Endothelial cell of umbilical vein (primary cell): Measurements from ENCODE around the gene ZSWIM7. TPM values are rescaled to one million over a fixed set of nuclear protein-coding genes. Genes with fewer than 3 reads are reported as not detected.
A peak's percentile ranks its signal among the peaks of the same experiment; 100 is the strongest.

Experiments used
- BruUV-seq: library from RNA; stranded (reverse); fragments of 400-500 nt; replicated peaks from 2 replicates; lab custom pipeline; 2021; lab: Mats Ljungman, UMichigan
- CTCF ChIA-PET: fragments of 300-600, 350-600 bp; sonication (Branson Sonifier 250); formaldehyde crosslinking; loops from one replicate; lab custom pipeline; 2021; ENCODE audit warnings: antibody characterized with exemption, inconsistent platforms; lab: Charles Lee
- POLR2A ChIA-PET: fragments of 300-600, 350-600 bp; sonication (Branson Sonifier 250); formaldehyde crosslinking; loops from one replicate; lab custom pipeline; 2021; ENCODE audit warnings: antibody characterized with exemption, inconsistent platforms; lab: Charles Lee
- DNase-seq: peaks from one replicate; pipeline ENCODE4 v3.0.0-alpha.2; 2011; ENCODE audit warnings: low read depth, low spot score
- FAIRE-seq: peaks from 2 replicates; lab custom pipeline; 2011; peaks lifted over from hg19 to GRCh38; lab: Jason Lieb, UNC
- H2AFZ ChIP-seq: 2 replicates; pipeline ENCODE4 v1.6.0; 2012; ENCODE audit warnings: low read depth, low read length, control low read depth, inconsistent platforms
- H3K27ac ChIP-seq: 2 replicates; pipeline ENCODE4 v1.5.1; 2011; ENCODE audit warnings: low read depth, mild to moderate bottlenecking, control low read depth, low read length, moderate library complexity; ENCODE audit not compliant: insufficient read depth
- H3K27me3 ChIP-seq, 2 experiments: 2 replicates each; pipeline versions ENCODE4 v1.6.0 to v1.6.1; 2011; ENCODE audit warnings: low read length in 2 of 2, mixed read lengths in 1 of 2; ENCODE audit not compliant: control insufficient read depth in 2 of 2, insufficient read depth in 2 of 2
- H3K36me3 ChIP-seq, 2 experiments: 2 replicates in 1 of 2; 3 replicates in 1 of 2; pipeline ENCODE4 v1.5.1; 2011; ENCODE audit warnings: low read length in 2 of 2, mild to moderate bottlenecking in 1 of 2, moderate library complexity in 1 of 2; ENCODE audit not compliant: control insufficient read depth in 2 of 2, insufficient read depth in 2 of 2; ENCODE audit errors: extremely low read depth in 1 of 2
- H3K4me1 ChIP-seq: 3 replicates; pipeline ENCODE4 v1.5.1; 2011; ENCODE audit warnings: mild to moderate bottlenecking, low read length; ENCODE audit not compliant: control insufficient read depth, insufficient read depth; ENCODE audit errors: extremely low read depth
- H3K4me2 ChIP-seq: 2 replicates; pipeline ENCODE4 v1.6.1; 2011; ENCODE audit warnings: low read length, control low read depth, mixed read lengths; ENCODE audit not compliant: insufficient read depth
- H3K4me3 ChIP-seq, 3 experiments: fragments of 200-600 bp in 1 of 3; sonication (generic), shearing (Covaris generic) in 1 of 3; replicated peaks in 1 of 3; 2 replicates each; pipeline ENCODE4 v1.5.1; 2011 to 2016; ENCODE audit warnings: control low read depth in 3 of 3, low read length in 3 of 3, mild to moderate bottlenecking in 2 of 3, inconsistent platforms in 1 of 3, low read depth in 1 of 3, moderate library complexity in 1 of 3; ENCODE audit not compliant: insufficient read depth in 1 of 3
- H3K79me2 ChIP-seq: 2 replicates; pipeline ENCODE4 v1.6.0; 2012; ENCODE audit warnings: low read length, inconsistent platforms; ENCODE audit not compliant: control insufficient read depth, insufficient read depth
- H3K9ac ChIP-seq: replicated peaks from 2 replicates; pipeline ENCODE3; 2011; ENCODE audit warnings: low read length, control low read depth; ENCODE audit not compliant: insufficient read depth; ENCODE audit errors: extremely low read depth
- H3K9me1 ChIP-seq: replicated peaks from 3 replicates; pipeline ENCODE4 v1.6.0; 2011; ENCODE audit warnings: mild to moderate bottlenecking, low read length; ENCODE audit not compliant: control insufficient read depth, insufficient read depth; ENCODE audit errors: extremely low read depth
- H3K9me3 ChIP-seq: replicated peaks from 2 replicates; pipeline ENCODE4 v1.5.1; 2012; ENCODE audit warnings: low read length, inconsistent platforms; ENCODE audit not compliant: control insufficient read depth, insufficient read depth
- H4K20me1 ChIP-seq: replicated peaks from 2 replicates; pipeline ENCODE3; 2011; ENCODE audit warnings: mild to moderate bottlenecking, low read length; ENCODE audit not compliant: control insufficient read depth, insufficient read depth; ENCODE audit errors: extremely low read depth
- CTCF ChIP-seq, 2 donors: IDR thresholded peaks; 1 replicate in 1 of 2; 2 replicates in 1 of 2; pipeline ENCODE4 v1.5.1; 2011; ENCODE audit warnings: low read length in 2 of 2, mild to moderate bottlenecking in 2 of 2, moderate library complexity in 2 of 2, control low read depth in 1 of 2, inconsistent platforms in 1 of 2, low read depth in 1 of 2; ENCODE audit not compliant: insufficient read depth in 1 of 2; ENCODE audit errors: extremely low read depth in 1 of 2
- EZH2 ChIP-seq: IDR thresholded peaks from 2 replicates; pipeline ENCODE4 v1.6.1; 2012; ENCODE audit warnings: borderline replicate concordance, low read depth, mild to moderate bottlenecking, moderate library complexity, low read length, inconsistent platforms; ENCODE audit not compliant: severe bottlenecking
- FOS ChIP-seq: IDR thresholded peaks from 2 replicates; pipeline ENCODE4 v1.6.1; 2011; ENCODE audit warnings: mild to moderate bottlenecking, low read length, moderate library complexity, borderline replicate concordance; ENCODE audit not compliant: insufficient read depth
- GATA2 ChIP-seq: IDR thresholded peaks from 2 replicates; pipeline ENCODE4 v1.7.0; 2011; ENCODE audit warnings: low read depth, mild to moderate bottlenecking, moderate library complexity, mixed read lengths, low read length; ENCODE audit not compliant: insufficient read length, insufficient read depth
- JUN ChIP-seq: IDR thresholded peaks from 2 replicates; pipeline ENCODE4 v1.6.1; 2011; ENCODE audit warnings: borderline replicate concordance, low read depth; ENCODE audit not compliant: insufficient read length, insufficient read depth
- MAX ChIP-seq: IDR thresholded peaks from 2 replicates; pipeline ENCODE4 v1.6.1; 2011; ENCODE audit not compliant: insufficient read depth, insufficient read length
- MYC ChIP-seq: IDR thresholded peaks from one replicate; pipeline ENCODE4 v1.6.1; 2011; ENCODE audit warnings: mild to moderate bottlenecking, low read depth, low read length
- POLR2A ChIP-seq: IDR thresholded peaks from 2 replicates; pipeline ENCODE4 v1.6.1; 2012; ENCODE audit warnings: low read depth, mild to moderate bottlenecking, control low read depth, low read length
- POLR2AphosphoS5 ChIP-seq: IDR thresholded peaks from 2 replicates; pipeline ENCODE4 v1.6.1; 2012; ENCODE audit warnings: low read depth, mild to moderate bottlenecking, control low read depth, low read length, moderate library complexity; ENCODE audit not compliant: insufficient read depth
- dilution Hi-C: fragments of 300-500 bp; cut with MboI; formaldehyde crosslinking; loops from one replicate; pipeline ENCODE4 v1.15.0; 2019; ENCODE audit warnings: low sequenced_read_pairs; ENCODE audit not compliant: extremely low pct_ligation_motif_present
- intact Hi-C: fragments of 100-400 bp; cut with micrococcal nuclease; formaldehyde crosslinking; loops from one replicate; pipeline ENCODE4 v1.10.0; 2022
- polyA plus RNA-seq, 4 experiments: library from polyadenylated mRNA; depleted of rRNA in 3 of 4; stranded (reverse) in 3 of 4; unstranded in 1 of 4; fragments of >200 nt; gene quantifications; 2 replicates each; pipeline versions ENCODE4 v1.2.1 to v1.2.3, GENCODE V29; 2011 to 2012; ENCODE audit warnings: missing spikeins in 1 of 4
- total RNA-seq: library from RNA; stranded (reverse); gene quantifications from 2 replicates; pipeline ENCODE4 v1.2.3, GENCODE V29; 2021

ZSWIM7 gene
- total and polyA plus RNA-seq, 2 donors (not counting 3 experiments of a cell fraction or from before 2014, with no cell fraction given) = 18.0 to 33.8 TPM

GRCh38 chr17:15966183-15966878 is 33.2 kb downstream of the ZSWIM7 start:
- DNase-seq (peak; percentile 88), FAIRE-seq (no peak)
- Histone ChIP-seq H2AFZ (peak overlapping the region; percentile 71), H3K4me3 (no peak overlapping the region), H3K9ac (peak overlapping the region; percentile 52), H3K4me1 (peaks cover 31% of the 10 kb centered on the region), H3K27ac (peak overlapping the region; percentile 73), H4K20me1 (no peaks in the 10 kb centered on the region), H3K79me2 (peaks cover 40% of the 10 kb centered on the region), H3K4me2 (peak overlapping the region; percentile 50), H3K27me3 (no peaks in the 10 kb centered on the region), H3K9me1 (no peaks in the 10 kb centered on the region), H3K36me3 (no peaks in the 10 kb centered on the region), H3K9me3 (no peaks in the 10 kb centered on the region)
- dilution Hi-C loops (no loop called here), intact Hi-C loops (loop anchor here (2.0 kb wide), 1 partner anchor 22 kb away; the partner anchor contains the start of gene ADORA2B)
- POLR2A ChIA-PET = no interaction called here
- TF ChIP-seq POLR2AphosphoS5 (peak; percentile 37), EZH2 (no peak)
- BruUV-seq = TSS peak; percentile 83
- CTCF ChIA-PET = interaction anchor here (0.7 to 2.6 kb wide), 6 partner anchors 9 to 20 kb away, joined by 3 to 22 read pairs (median 4); partner anchors contain the start of gene ADORA2B

GRCh38 chr17:15965528-15965927 is 34.0 kb downstream of the ZSWIM7 start:
- no TSS peak for BruUV-seq
- Histone ChIP-seq H3K4me2 (no peak overlapping the region), H3K27me3 (no peaks in the 10 kb centered on the region), H3K79me2 (peaks cover 38% of the 10 kb centered on the region), H3K9ac (no peak overlapping the region), H3K9me3 (no peaks in the 10 kb centered on the region), H3K36me3 (no peaks in the 10 kb centered on the region), H3K9me1 (no peaks in the 10 kb centered on the region), H4K20me1 (no peaks in the 10 kb centered on the region), H3K27ac (peak overlapping the region; percentile 73), H3K4me1 (peaks cover 31% of the 10 kb centered on the region), H3K4me3 (no peak overlapping the region), H2AFZ (no peak overlapping the region)
- TF ChIP-seq GATA2 (no peak), POLR2AphosphoS5 (no peak), MAX (no peak), POLR2A (no peak), MYC (no peak), JUN (no peak), CTCF (IDR thresholded peaks at IDR 0.05; ENCODE audit: extremely low read depth in 1 of 2, insufficient read depth in 1 of 2, low read depth in 1 of 2, low read length in 2 of 2) (no peak), EZH2 (no peak), FOS (no peak)
- no peak for DNase-seq
- ChIA-PET POLR2A (no interaction called here), CTCF (interaction anchor here (0.7 to 2.6 kb wide), 4 partner anchors 10 to 20 kb away, joined by 3 to 22 read pairs (median 4); partner anchors contain the start of gene ADORA2B)
- intact Hi-C loops = no loop called here
- no peak for FAIRE-seq
- dilution Hi-C loops = no loop called here
